Activated CD4-positive, alpha-beta T cell treated with anti-CD3 and anti-CD28 coated beads, Interleukin-2, amount 50 U/mL, for 48 hours (primary cell): ENCODE results near the gene RFXAP.

Source experiments
- DNase-seq, 2 experiments: peaks; one replicate each; pipeline ENCODE4 v3.0.0-alpha.2; 2020

Gene RFXAP

DNA sequence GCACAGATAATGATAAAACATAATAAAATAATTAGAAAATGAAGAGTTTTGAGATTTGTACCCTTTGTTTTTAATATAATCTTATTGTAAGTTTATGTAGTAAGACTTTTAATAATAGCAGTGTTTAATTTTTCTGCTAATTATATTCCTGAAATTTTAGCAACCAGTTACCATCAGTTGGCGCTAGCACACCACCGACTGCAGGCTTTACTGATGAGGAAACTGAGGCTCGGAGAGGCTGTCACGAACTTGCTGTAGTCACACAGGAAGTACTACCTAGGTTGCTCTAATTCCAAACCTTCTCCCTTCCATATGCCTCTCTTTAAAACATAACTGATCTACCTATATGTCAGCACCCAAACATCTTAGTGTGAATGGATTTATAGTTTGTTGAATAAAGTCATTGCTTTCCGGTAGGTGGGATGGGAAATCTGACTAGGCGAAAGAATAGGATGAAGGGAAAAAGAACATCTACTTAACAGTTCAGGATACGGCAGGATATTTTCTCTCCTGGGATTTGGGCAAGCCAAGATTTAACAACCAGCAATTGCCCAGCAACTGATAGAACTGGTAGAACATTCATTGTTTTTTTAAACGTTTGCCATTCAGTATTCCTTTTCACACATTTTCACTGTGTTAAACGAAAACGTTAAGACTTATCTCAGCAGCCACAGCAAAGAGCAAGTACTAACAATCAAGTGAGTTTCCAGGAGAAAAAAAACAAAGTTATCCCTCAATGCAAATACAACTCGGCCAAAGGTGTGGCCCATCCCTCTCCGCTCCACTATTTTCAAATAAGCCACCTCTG is 822 bp upstream of the RFXAP start:
- no peak for DNase-seq

DNA sequence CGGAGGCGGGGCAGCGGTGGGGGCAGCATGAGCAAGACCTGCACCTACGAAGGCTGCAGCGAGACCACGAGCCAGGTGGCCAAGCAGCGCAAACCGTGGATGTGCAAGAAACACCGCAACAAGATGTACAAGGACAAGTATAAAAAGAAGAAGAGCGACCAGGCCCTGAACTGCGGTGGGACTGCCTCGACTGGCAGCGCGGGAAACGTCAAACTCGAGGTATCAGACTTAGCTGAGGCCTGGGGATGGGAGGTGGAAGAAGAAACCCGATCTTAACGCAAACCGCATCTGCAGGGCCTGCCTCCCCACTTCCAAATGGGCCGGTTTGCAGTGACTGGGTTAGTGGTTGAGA is 693 bp downstream of the RFXAP start:
- peak; percentile 38 to 50 for DNase-seq

DNA sequence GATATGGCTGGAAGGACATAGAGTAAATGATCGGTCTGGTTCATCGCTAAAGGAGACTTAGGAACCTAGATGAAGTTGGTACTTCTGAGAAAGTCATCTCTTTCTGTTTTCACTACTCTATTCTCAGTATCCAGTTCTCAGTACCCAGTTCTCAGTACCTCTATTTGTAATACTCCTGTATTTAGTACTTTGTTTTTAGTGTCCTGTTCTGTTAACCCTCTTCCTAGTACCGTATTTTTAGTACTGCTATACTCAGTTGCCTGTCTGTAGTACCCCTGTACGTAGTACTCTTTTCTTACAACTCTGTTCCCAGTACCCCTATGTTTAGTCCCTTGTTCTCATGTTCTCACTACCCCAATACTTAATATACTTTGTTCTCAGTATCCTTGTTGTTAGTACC is 1.2 kb downstream of the RFXAP start:
- DNase-seq: no peak

DNA sequence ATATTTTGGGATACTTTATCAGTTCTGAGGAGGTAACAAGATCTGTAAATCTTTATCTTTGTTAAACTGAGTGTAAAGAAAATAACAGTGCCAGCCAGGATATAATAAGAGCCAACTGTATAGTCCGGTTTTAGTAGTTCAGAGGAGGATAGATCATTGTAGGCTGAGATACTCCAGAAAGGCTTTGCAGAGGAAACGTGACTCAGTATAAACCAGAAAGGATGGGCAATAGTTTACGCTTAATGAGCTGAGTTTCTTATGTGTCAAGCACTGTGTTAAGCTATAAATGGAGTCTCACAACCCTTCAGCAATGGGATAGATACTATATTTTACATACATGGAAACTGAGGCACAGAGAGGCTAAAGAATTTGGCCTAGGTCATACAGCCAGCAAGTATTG is 3.8 kb downstream of the RFXAP start:
- DNase-seq: no peak

DNA sequence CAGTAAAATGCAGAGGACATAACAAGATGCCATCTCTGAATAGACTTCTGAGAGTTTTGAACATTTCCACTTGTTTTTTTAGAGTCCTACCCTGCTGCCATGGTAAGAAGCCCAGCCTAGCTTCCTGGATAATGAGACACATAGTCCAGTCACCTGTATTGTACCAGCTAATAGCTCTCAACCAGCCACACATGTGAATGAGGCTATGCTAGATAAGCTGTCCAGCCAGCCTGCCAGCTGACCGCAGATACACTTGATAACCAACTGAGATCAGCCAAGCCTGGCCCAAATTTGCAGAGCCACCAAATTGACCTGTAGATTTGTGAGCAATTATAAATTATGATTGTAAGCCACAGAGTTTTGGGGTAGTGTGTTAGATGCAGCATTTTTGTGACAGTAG is 10.7 kb downstream of the RFXAP start:
- no peak for DNase-seq

DNA sequence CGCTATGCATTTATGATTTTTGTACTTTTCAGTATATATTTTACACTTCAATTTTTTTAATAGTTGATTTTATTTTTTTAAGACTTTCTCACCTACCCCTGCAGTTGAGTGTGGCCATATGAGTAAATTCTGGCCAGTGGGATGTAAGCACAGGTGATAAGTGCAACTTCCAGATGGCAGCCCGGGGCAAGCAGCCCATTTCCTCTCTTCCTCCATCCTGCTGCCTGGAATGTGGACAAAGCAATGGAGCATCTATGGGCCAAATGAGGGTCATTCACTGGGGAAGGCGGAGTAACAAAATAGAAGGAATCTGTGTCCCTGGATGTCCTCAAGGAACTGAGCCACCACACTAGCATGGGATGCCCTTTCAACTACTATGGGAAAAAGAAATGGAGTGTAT is 12.3 kb downstream of the RFXAP start:
- DNase-seq: no peak

DNA sequence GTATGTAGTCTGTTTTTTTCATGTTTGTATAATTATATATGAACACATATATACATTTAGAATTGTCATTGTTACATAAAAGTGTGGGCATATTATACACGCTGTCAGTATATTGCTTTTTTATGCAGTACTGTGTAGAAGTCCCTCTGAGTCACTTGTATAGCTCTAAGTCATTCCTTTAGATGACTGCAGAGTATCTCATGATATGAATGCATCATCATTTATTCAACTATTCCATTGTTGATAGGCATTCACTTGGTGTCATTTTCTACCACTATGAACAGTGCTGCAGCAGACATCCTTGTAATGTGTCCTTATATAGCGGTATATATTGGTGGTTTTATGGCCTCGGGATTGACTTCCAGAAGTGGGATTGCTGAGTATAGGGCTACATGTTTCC is 15.3 kb downstream of the RFXAP start:
- no peak for DNase-seq

DNA sequence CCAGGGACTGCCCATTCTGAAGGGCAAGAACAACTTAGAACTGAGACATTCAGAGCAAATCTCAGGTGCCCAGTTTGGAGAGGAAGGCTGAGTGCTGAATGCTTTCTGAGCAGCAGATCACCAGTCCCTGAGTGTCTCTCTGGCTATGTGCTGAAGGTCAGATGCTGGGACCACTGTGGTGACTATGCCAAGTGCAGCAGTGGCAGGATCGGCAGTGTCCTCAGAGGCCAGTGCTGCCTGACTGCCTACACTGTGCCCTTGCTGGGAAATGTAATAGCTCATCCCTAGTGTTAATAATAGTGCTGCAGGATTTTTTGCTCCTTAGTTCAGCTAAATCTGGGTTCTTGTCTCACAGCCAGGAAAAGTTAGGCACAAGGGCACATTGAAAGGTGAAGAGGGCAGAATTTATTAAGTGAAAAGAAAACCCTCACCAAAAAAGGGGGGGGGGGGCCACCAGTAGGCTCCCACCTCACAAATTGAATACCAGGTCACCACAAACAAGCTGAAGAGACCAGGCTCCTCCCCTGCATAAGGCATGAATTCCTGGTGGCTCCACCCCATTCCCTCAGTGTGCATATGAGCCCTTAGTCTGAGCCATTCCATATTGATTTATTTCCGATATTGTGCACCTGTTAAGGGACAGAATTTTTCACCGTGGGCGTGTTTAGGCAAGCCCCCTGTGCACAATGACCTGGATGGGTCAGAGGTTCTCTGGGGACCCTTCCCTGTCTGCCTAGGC is 18.5 kb downstream of the RFXAP start:
- DNase-seq: no peak

DNA sequence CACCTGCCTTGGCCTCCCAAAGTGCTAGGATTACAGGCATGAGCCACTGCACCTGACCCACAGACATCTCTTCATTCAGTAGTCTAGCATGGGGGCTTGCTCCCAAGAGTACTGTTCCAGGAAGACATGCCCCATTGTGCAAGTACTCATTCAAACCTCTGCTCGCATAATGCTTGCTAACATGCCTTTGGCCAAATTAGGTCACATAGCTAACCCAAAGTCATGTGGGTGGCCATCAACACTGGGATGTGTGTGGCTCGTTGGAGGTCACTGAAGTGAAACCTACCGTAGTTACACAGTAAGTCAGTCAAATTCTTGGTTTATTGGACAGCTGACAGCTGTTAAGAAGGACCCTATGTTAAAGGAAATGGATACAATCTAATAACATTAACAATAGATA is 20.3 kb downstream of the RFXAP start:
- no peak for DNase-seq

DNA sequence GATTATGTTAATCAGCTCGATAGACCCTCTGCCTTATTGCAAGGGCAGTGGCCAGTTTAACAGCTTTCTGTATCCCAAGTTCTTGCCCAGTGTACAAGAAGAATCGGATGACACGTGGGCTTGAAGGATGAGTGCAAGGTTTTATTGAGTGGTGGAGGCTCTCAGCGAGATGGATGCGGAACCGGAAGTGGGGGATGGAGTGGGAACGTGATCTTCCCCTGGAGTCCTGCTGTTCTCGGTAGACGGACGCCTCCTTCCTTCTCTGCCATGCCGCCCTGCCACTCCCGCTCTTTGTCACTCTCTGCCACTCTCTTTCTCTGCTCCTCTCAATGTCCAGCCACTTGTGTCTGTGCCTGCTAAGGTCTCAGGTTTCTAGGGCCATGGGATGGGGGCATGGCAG is 21.0 kb downstream of the RFXAP start:
- DNase-seq: no peak

DNA sequence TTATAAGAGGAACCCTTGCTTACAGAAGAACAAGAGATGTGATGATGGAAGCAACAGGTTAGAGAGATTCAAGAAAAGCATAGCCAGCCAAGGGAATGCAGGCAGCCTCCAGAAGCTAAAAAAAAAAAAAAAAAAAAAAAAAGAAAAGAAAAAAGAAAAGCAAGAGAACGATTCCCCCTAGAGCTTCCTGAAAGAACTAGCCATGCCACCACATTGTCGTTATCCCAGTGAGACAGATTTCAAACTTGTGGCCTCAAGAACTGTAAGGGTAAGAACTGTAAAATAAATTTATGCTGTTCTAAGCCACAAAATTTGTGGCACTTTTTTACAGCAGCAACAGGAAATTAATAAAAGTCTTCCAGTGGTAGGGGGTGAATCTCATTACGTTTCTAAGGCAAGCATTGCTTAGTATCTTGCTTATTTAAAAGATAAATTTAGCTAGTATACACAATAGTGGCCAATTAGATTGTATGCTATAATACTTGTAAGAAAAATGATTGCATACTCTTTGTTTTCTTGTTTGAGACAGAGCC is 21.8 kb downstream of the RFXAP start:
- DNase-seq: no peak

DNA sequence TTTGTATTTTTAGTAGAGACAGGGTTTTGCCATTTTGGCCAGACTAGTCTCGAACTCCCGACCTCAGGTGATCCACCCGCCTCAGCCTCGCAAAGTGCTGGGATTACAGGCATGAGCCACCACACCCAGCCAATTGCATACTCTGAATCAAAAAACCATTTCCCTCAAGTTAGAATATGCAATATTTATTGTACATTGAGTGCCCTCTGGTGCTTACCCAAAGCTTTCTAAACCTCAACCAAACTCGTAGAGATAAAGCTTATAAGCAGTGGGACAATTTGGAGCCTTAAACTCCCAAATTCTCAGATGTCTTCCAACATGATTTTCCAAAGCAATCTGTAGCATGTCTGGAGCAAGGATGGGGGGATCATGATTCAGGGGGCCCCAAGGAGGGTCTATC is 22.4 kb downstream of the RFXAP start:
- DNase-seq: no peak

DNA sequence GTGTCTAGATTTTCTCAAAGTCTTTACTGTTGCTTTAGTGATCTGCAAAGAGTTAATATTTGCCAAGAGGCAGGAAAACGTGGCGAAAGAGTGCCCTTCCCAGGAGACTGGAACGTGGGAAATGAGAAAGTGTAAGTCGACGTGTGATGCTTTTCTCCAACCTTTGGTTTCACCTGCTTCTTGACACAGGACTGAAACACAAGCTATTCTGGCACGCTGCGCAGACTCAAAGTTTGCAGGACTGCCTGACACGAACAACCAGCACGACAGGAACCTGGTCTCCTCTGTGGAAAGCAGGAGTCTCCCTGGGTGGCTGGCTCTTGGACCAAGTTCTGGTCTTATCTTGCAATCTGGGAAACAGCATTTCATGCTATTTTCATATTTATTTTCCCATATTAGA is 28.6 kb downstream of the RFXAP start:
- no peak for DNase-seq

DNA sequence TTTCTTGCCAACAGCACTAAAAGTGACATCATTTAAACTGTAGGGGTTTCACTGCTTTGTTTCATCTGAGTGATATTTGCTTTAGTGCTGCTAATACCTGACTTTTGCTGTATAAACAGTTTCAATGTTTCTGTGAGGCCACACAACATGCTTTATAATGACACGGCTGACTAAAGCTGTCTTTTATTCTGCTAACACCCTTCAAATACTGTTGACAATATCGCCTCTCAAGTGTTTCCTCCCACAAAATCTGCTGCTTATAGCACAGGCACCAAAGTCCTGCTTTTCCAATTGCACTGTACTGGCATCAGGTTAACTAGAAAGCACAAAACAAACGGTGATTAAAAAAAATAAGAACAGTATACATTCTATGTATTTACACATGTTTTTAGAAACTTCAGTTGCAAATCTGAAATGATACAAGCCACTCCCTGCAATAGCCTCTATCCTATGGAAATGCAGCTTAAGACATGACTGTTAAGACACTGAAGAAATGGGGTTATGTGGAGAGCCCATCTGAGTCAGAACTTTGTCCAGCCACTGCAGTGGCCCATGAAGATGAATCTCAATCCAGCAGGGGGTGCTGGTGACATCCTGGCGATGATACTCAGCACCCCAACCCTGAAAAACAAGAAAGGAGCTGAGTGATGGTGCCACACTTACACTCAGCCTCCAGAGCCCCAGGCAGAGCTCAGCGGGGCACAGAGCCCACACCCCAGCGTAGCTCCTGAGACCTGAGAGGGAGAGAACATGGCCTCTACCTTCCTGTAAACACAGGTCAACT is 29.4 kb downstream of the RFXAP start:
- peak; percentile 7 to 9 for DNase-seq

DNA sequence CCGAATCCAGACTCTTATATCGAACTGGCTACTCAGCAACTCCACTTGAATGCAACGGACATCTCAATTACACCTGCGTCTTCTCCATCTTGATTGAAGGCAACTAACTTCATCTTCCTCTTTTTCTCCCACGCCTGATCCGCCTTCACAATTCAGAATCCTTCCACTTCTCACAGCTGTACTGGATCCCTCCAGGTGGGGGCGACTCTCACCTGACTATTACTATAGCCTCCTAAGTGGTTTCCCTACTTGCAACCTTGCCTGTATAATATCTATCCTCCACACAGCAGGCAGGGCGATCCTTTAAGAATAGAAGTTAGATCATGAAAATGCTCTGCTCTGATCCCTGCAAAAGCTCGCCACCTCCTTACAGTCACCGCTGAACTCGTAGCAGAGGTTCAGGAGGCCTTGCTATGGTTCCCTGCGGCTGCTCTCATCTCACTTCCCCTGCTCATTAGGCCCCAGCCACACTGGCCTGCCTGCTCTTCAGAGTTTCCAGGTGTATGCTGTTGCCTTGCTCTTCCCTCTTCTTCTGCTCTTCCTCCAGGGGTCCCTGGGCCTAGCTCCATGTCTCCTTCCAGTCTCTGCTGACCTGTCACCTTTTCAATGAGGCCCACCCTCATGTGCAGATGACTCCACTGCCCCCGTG is 31.9 kb downstream of the RFXAP start:
- DNase-seq: peak in 1 of 2 experiments; percentile 17

DNA sequence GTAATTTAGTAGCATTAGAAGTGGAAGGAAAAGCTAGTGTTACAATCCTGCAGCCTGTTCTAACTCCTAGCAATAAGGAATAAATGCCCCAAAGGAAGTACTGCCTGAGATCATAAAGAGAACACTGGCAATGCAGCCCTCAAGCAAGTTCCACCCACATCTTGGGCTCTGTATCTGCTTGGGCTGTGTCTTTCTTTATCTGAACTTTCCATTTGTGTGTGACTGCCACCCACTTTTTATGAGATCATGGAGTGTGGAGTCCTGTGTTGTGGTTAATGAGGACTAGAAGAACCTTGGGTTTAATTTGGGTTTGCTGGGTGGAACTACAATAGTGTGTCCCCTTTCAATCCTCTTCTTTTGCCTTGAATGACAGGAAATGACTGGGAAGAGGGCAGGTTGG is 38.2 kb downstream of the RFXAP start:
- no peak for DNase-seq

DNA sequence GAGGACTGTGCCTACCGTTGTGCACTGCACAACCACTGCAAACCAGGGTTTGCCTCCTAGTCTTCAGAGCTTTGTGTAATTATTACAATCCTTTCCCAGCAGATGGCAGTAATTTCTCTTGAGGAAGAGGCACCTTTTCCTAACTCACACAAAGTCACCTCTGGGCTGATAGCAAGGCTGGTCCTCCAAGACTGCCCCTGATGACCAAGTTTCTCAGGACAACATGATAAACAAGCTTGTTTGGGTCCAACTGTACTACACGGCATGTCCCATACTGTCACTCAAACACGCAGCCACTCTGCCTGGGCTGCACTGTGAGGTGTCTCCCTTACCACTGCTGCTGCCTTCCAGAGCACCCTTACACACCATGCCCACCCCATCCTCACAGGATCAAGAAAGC is 39.3 kb downstream of the RFXAP start:
- no peak for DNase-seq

DNA sequence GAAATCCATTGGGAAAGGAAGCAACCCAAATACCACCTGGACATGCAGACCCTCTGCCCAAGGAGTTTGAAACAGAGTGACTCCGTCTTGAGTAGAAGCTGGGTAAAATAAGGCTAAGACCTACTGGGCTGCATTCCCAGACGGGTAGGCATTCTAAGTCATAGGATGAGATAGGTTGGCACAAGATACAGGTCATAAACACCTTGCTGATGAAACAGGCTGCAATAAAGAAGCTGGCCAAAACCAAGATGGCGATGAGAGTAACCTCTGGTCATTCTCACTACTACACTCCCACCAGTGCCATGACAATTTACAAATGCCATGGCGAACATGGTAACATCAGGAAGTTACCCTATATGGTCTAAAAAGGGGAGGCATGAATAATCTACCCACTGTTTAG is 40.2 kb downstream of the RFXAP start:
- DNase-seq: no peak

DNA sequence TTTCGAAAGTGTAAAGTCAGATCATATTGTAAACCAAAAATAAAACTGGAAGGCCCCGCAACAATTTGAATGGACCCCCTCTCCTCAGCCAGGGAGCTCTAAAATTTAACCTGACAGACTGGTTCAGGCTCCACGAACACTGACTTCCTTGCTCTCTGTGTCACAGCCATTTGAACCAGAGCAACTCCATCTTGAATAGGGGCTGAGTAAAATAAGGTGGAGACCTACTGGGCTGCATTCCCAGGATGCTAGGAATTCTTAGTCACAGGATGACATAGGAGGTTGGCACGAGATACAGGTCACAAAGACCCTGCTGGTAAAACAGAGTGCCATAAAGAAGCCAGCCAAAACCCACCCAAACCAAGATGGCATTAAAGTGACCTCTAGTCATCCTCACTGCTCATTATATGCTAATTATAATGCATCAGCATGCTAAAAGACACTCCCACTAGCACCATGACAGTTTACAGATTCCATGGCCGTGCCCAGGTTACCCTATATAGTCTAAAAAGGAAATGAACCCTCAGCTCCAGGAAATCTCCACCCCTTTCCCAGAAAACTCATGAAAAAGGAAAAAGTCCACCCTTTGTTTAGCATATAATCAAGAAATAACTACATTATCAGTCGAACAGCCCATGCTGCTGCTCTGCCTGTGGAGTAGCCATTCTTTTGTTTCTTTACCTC is 43.1 kb downstream of the RFXAP start:
- no peak for DNase-seq

DNA sequence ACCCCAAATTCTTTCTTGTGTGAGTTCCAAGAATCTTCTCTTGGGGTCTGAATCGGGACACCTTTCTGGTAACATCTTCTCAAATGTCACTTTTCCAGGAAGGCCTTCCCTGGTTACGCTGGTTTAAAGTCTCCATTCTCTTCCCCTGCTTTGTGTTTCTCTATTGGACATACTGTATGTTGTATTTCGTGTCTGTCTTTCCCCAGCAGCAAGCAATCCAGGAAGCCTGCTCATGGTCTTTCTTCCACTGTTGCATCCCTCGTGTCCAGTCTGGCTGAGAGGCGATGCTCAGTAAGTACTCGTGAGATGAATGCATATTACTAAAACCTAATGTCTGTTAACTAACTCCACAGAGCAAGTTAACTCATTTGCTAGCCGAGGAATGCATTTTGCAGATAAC is 43.7 kb downstream of the RFXAP start:
- no peak for DNase-seq

DNA sequence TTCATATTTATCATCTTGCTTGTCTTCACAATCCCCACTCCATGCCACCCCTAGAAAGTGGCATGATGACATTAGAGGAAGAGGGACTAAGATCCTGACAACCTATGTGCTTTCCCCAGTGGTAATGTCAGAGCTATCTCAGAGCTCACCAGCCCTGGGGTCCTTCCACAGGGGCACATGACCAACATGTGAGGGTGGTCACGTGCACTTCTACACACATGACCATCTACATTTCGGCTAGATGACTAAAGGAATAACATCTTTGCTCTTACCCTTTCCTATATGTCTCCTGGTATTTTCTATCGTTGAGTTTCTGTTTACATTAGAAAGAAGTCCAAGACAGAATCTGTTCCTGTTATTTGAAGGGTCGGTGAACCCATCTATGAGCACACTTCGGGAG is 46.2 kb downstream of the RFXAP start:
- DNase-seq: no peak

DNA sequence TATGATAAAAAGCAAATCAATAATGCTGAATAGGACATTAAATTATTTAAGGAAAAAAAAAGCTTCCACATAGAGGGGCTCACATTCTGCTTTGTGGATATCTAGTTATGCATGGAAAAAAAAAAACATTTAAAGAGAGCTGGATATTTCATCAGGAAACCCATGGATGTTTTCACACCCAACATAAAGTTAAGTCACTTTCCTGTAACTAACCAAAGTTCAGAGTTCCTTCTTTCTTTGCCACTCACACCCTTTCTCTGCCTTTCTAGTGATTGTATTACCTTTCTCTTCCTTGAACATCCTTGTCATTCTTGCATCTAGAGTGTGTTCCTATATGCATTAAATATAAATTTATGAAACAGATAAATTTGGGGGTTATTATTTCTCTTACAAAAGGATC is 47.2 kb downstream of the RFXAP start:
- DNase-seq: no peak
